ENCODE data around the gene TAS2R16.

The TAS2R16 gene

GRCh38 chr7:122995600-122995999, at the start of gene TAS2R16:
TAS2R16 (minus strand) TSS chr7:122995700; CDS start chr7:122995634, 66 bp downstream.
- no peak for DNase-seq

GRCh38 chr7:123043642-123044041, 48.1 kb upstream of the TAS2R16 start:
- DNase-seq = no peak

GRCh38 chr7:123041101-123041500, 45.6 kb upstream of the TAS2R16 start:
- DNase-seq = no peak

- DNase-seq = no peak
Observed at GRCh38 chr7:123039269-123039668, 43.8 kb upstream of the TAS2R16 start.

- no peak for DNase-seq
Observed at GRCh38 chr7:123034106-123034505, 38.6 kb upstream of the TAS2R16 start.

GRCh38 chr7:123030631-123031030, 35.1 kb upstream of the TAS2R16 start:
- no peak for DNase-seq

- no peak for DNase-seq
Observed at GRCh38 chr7:123028339-123028738, 32.8 kb upstream of the TAS2R16 start.

- no peak for DNase-seq
Observed at GRCh38 chr7:123026251-123026650, 30.8 kb upstream of the TAS2R16 start.

GRCh38 chr7:123024989-123025758, 29.7 kb upstream of the TAS2R16 start:
- DNase-seq = no peak

- DNase-seq = no peak
Observed at GRCh38 chr7:123023126-123023525, 27.6 kb upstream of the TAS2R16 start.

GRCh38 chr7:123022576-123022975, 27.1 kb upstream of the TAS2R16 start:
- no peak for DNase-seq

GRCh38 chr7:123012435-123012834, 16.9 kb upstream of the TAS2R16 start:
- DNase-seq = no peak

GRCh38 chr7:123011766-123012369, 16.4 kb upstream of the TAS2R16 start:
- no peak for DNase-seq

GRCh38 chr7:123004931-123005330, 9.4 kb upstream of the TAS2R16 start:
- no peak for DNase-seq

- no peak for DNase-seq
Observed at GRCh38 chr7:123003539-123004126, 8.1 kb upstream of the TAS2R16 start.

- no peak for DNase-seq
Observed at GRCh38 chr7:122989577-122989976, 5.9 kb downstream of the TAS2R16 start.

GRCh38 chr7:122989041-122989440, 6.5 kb downstream of the TAS2R16 start:
- no peak for DNase-seq

- DNase-seq = no peak
Observed at GRCh38 chr7:122988333-122988732, 7.2 kb downstream of the TAS2R16 start.

GRCh38 chr7:122987463-122987862, 8.0 kb downstream of the TAS2R16 start:
- DNase-seq = no peak

- DNase-seq = no peak
Observed at GRCh38 chr7:122984021-122984420, 11.5 kb downstream of the TAS2R16 start.

GRCh38 chr7:122983261-122983660, 12.2 kb downstream of the TAS2R16 start:
- no peak for DNase-seq

GRCh38 chr7:122975341-122975740, 20.2 kb downstream of the TAS2R16 start:
- DNase-seq = no peak

- DNase-seq = no peak
Observed at GRCh38 chr7:122974229-122974628, 21.3 kb downstream of the TAS2R16 start.

GRCh38 chr7:122972056-122972455, 23.4 kb downstream of the TAS2R16 start:
- no peak for DNase-seq
